GM23248 (cell line): ENCODE measurements around the gene RGS5. TPM values are rescaled to one million over a fixed set of nuclear protein-coding genes. Genes with fewer than 3 reads are reported as not detected.
A peak's percentile ranks its signal among the peaks of the same experiment; 100 is the strongest.
"Not testable (repeated sequence)": the region's sequence is repeated elsewhere in the genome, so short reads cannot be mapped to it uniquely, and the experiment has no call there.

Source experiments
- DNase-seq: peaks from one replicate; pipeline ENCODE4 v3.0.0-alpha.2; 2015
- H2AFZ ChIP-seq: fragments of 200-600 bp; sonication (generic); 2 replicates; pipeline ENCODE4 v1.6.1; 2016; ENCODE audit warnings: antibody characterized with exemption
- H3F3A ChIP-seq: fragments of 200-600 bp; sonication (generic); 2 replicates; pipeline ENCODE4 v1.6.1; 2016; ENCODE audit warnings: mild to moderate bottlenecking, antibody characterized with exemption, mixed run types; ENCODE audit not compliant: insufficient read depth
- H3K27ac ChIP-seq: fragments of 200-600 bp; sonication (generic); 2 replicates; pipeline ENCODE4 v1.5.1; 2016; ENCODE audit warnings: mild to moderate bottlenecking
- H3K27me3 ChIP-seq: fragments of 200-600 bp; sonication (generic); replicated peaks from 2 replicates; pipeline ENCODE4 v1.6.1; 2016; ENCODE audit warnings: mild to moderate bottlenecking; ENCODE audit not compliant: insufficient read depth
- H3K36me3 ChIP-seq: fragments of 200-600 bp; sonication (generic); 2 replicates; pipeline ENCODE4 v1.6.1; 2016; ENCODE audit warnings: low read depth, mild to moderate bottlenecking
- H3K4me1 ChIP-seq: fragments of 200-600 bp; sonication (generic); 2 replicates; pipeline ENCODE4 v1.6.1; 2016; ENCODE audit warnings: mild to moderate bottlenecking; ENCODE audit not compliant: insufficient read depth
- H3K4me2 ChIP-seq: fragments of 200-600 bp; sonication (generic); one replicate; pipeline ENCODE4 v1.6.1; 2016; ENCODE audit warnings: mild to moderate bottlenecking; ENCODE audit not compliant: unreplicated experiment
- H3K4me3 ChIP-seq: fragments of 200-600 bp; sonication (generic); 2 replicates; pipeline ENCODE4 v1.5.1; 2016; ENCODE audit warnings: mild to moderate bottlenecking
- H3K79me2 ChIP-seq: fragments of 200-600 bp; sonication (generic); 2 replicates; pipeline ENCODE4 v1.6.1; 2016; ENCODE audit warnings: mild to moderate bottlenecking; ENCODE audit not compliant: insufficient read depth
- H3K9ac ChIP-seq: fragments of 200-600 bp; sonication (generic); 2 replicates; pipeline ENCODE4 v1.6.1; 2016; ENCODE audit warnings: mild to moderate bottlenecking
- H3K9me2 ChIP-seq: fragments of 200-600 bp; sonication (generic); 2 replicates; pipeline ENCODE4 v1.6.1; 2016; ENCODE audit warnings: mixed run types, mild to moderate bottlenecking, moderate library complexity; ENCODE audit not compliant: insufficient read depth
- H3K9me3 ChIP-seq: fragments of 200-600 bp; sonication (generic); one replicate; pipeline ENCODE4 v1.6.1; 2017; ENCODE audit warnings: low read depth
- H4K20me1 ChIP-seq: fragments of 200-600 bp; sonication (generic); 2 replicates; pipeline ENCODE4 v1.6.0; 2016; ENCODE audit not compliant: insufficient read depth
- EZH2 ChIP-seq: fragments of 200-600 bp; sonication (generic); IDR thresholded peaks from 2 replicates; pipeline ENCODE4 v1.6.1; 2018; ENCODE audit warnings: antibody characterized with exemption, mild to moderate bottlenecking; ENCODE audit not compliant: insufficient read depth, poor library complexity, severe bottlenecking
- EZH2phosphoT487 ChIP-seq: fragments of 200-600 bp; sonication (generic); IDR thresholded peaks from 2 replicates; pipeline ENCODE4 v1.6.1; 2018; ENCODE audit warnings: antibody characterized with exemption, moderate library complexity, mild to moderate bottlenecking, low read depth; ENCODE audit not compliant: insufficient read depth
- WGBS, 2 experiments: methylation state at CpG; one replicate each; pipeline ENCODE4 v1.1.6; 2015 to 2017; ENCODE audit warnings: low lambda C conversion rate in 2 of 2, low coverage in 1 of 2; ENCODE audit errors: missing lambda C conversion rate in 2 of 2; 5-methylcytosine and 5-hydroxymethylcytosine counted together
- in situ Hi-C: fragments of 300-500 bp; cut with MboI; formaldehyde crosslinking; loops from 2 replicates; pipeline ENCODE4 v1.15.0; 2020
- polyA plus RNA-seq: library from polyadenylated mRNA; unstranded; fragments of >200 nt; fragmentation: Nextera tagmentation; extraction: Ambion mirVana; gene quantifications from 2 replicates; pipeline ENCODE4 v1.2.1, GENCODE V29; 2016
- total RNA-seq: library from RNA; depleted of rRNA; stranded (reverse); fragments of >200 nt; shearing (Covaris generic); gene quantifications from 2 replicates; pipeline ENCODE4 v1.2.3, GENCODE V29; 2014; rRNA removed

RGS5 gene, protein sequence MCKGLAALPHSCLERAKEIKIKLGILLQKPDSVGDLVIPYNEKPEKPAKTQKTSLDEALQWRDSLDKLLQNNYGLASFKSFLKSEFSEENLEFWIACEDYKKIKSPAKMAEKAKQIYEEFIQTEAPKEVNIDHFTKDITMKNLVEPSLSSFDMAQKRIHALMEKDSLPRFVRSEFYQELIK
- total RNA-seq = 2.7 and 6.8 TPM in 2 replicates
- 0.89 and 1.7 TPM in 2 replicates for polyA plus RNA-seq

DNA sequence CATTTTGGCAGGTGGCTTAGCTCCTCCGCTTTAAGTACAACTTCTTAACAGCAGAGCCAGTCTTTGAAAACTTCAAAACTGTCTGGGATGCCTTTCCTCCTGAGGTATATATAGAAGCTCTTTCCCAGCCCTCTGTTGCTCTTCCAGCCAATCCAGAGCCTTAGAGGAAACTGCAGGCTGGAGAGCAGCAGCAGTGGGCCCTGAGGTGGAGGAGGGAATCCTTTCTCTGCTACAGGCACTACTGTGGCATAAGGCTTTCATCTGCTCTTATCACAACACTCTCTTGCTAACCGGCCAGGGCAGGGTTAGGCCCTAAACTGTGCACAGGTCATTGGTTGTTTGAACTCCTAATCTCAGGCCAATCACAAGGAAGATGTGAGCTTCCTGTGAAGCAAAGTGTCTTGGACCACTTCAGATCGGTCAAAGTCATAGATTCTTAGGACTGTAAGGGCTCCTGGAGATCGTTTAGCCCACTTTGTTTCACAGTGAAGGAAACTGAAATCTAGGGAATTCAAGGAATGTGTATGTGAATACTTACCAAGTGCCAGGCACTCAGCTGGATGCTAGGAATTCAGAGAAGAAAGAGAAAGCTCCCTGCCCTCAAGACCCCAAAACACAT lies at the start of gene RGS5:
Gene RGS5 (minus strand): TSS at position 84 of the 619 bp plus-strand sequence. CDS start 81 bp downstream, at position 3.
- Histone ChIP-seq H3K4me2 (peak within 1 kb of the TSS; percentile 39), H3K36me3 (no peaks in the 10 kb centered on the region), H2AFZ (peak within 1 kb of the TSS; percentile 80), H3K27me3 (no peaks in the 10 kb centered on the region), H3K79me2 (no peaks in the 10 kb centered on the region), H3K4me1 (peaks cover 28% of the 10 kb centered on the region), H3K9me3 (no peaks in the 10 kb centered on the region), H3K4me3 (no peak within 1 kb of the TSS), H3K27ac (no peak within 1 kb of the TSS), H4K20me1 (no peaks in the 10 kb centered on the region), H3K9ac (no peak within 1 kb of the TSS), H3K9me2 (no peaks in the 10 kb centered on the region), H3F3A (0 out of 2 replicates have a peak, but pooled peaks cover 9% of the 10 kb centered on the region)
- TF ChIP-seq EZH2phosphoT487 = no peak
- TF ChIP-seq EZH2 = no peak
- DNase-seq = peak; percentile 22
- in situ Hi-C loops = no loop called here
- 52 to 56% methylated on average over 4 of the region's 4 CpGs for WGBS, 2 experiments

- Histone ChIP-seq H4K20me1 (no peaks in the 10 kb centered on the region), H3K9me2 (no peaks in the 10 kb centered on the region), H3K9ac (no peak overlapping the region), H3K27ac (no peak overlapping the region), H3K27me3 (no peaks in the 10 kb centered on the region), H3K4me1 (no peaks in the 10 kb centered on the region), H3K9me3 (no peaks in the 10 kb centered on the region), H3F3A (no peaks in the 10 kb centered on the region), H3K4me3 (no peak overlapping the region), H2AFZ (no peak overlapping the region), H3K36me3 (no peaks in the 10 kb centered on the region), H3K79me2 (no peaks in the 10 kb centered on the region), H3K4me2 (no peak overlapping the region)
- DNase-seq = no peak
- TF ChIP-seq EZH2 (no peak), EZH2phosphoT487 (no peak)
- WGBS, 2 experiments = 79 to 94% methylated on average over 2 of the region's 2 CpGs
- in situ Hi-C loops = no loop called here
Measured at GRCh38 chr1:163250382-163250974, 47.8 kb upstream of the RGS5 start.

- no peaks in the 10 kb centered on the region for H3K9me2 ChIP-seq
- H2AFZ ChIP-seq = no peak overlapping the region
- no peaks in the 10 kb centered on the region for H3K27me3 ChIP-seq
- H3K4me2 ChIP-seq = no peak overlapping the region
- no peaks in the 10 kb centered on the region for H4K20me1 ChIP-seq
- in situ Hi-C loops = no loop called here
- no peak overlapping the region for H3K4me3 ChIP-seq
- no peaks in the 10 kb centered on the region for H3F3A ChIP-seq
- no peaks in the 10 kb centered on the region for H3K36me3 ChIP-seq
- TF ChIP-seq EZH2phosphoT487 (no peak), EZH2 (no peak)
- H3K9me3 ChIP-seq = no peaks in the 10 kb centered on the region
- no peaks in the 10 kb centered on the region for H3K79me2 ChIP-seq
- DNase-seq = no peak
- no peaks in the 10 kb centered on the region for H3K4me1 ChIP-seq
- no peak overlapping the region for H3K9ac ChIP-seq
- H3K27ac ChIP-seq = no peak overlapping the region
Measured at GRCh38 chr1:163248064-163248463, 45.3 kb upstream of the RGS5 start.

DNA sequence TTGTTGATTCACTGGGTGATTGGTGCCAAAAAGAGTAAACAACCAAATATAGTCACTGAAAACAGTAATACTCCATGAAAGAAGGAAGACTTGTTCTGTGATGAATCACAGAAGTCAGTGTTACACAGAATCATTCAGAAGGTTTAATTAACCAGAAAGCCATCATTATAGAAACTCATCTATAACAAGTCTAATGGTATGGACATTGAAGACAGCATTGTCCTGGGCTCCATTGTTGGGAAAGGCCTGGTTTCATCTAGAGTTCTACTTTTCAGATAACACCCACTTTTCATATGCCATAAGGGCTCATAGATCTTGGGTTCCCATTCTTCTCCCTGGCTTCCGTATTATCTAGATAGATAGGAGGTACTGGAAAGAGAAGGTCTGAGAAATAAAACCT lies 41.9 kb upstream of the RGS5 start:
- H3K36me3 ChIP-seq, H3K9ac ChIP-seq, H3K27ac ChIP-seq, H4K20me1 ChIP-seq, H3K9me2 ChIP-seq, H3K27me3 ChIP-seq, H2AFZ ChIP-seq, H3K9me3 ChIP-seq, in situ Hi-C loops, H3K79me2 ChIP-seq, H3K4me2 ChIP-seq, H3K4me3 ChIP-seq, H3F3A ChIP-seq, H3K4me1 ChIP-seq: not testable (repeated sequence)
- DNase-seq = peak; percentile 6
- WGBS, 2 experiments = 96 to 100% methylated on average over 1 of the region's 1 CpG
